HepG2 (cell line): ENCODE results near the gene ALG5. TPM values are rescaled to one million over a fixed set of nuclear protein-coding genes. Genes with fewer than 3 reads are reported as not detected.
A peak's percentile ranks its signal among the peaks of the same experiment; 100 is the strongest.

Experiments used
- CEBPG ChIP-seq: IDR thresholded peaks from 2 replicates; pipeline ENCODE4 v1.6.1; 2016
- DMTF1 ChIP-seq: sonication (generic); formaldehyde crosslinking; IDR thresholded peaks from 2 replicates; pipeline ENCODE4 v1.4.0; 2020; ENCODE audit warnings: mild to moderate bottlenecking, missing genetic modification reagents
- XBP1 ChIP-seq: sonication (generic); formaldehyde crosslinking; IDR thresholded peaks from 2 replicates; pipeline ENCODE4 v1.5.0; 2020; ENCODE audit warnings: missing genetic modification reagents
- ZNF383 ChIP-seq: sonication (generic); formaldehyde crosslinking; IDR thresholded peaks from 2 replicates; pipeline ENCODE4 v1.4.0; 2020; ENCODE audit warnings: missing genetic modification reagents, mild to moderate bottlenecking, borderline replicate concordance
- ZNF407 ChIP-seq: sonication (generic); formaldehyde crosslinking; IDR thresholded peaks from one replicate; pipeline ENCODE4 v1.5.1; 2020; ENCODE audit warnings: mild to moderate bottlenecking, missing genetic modification reagents; ENCODE audit errors: not compliant biosample characterization
- ZNF550 ChIP-seq: sonication (generic); formaldehyde crosslinking; IDR thresholded peaks from 2 replicates; pipeline ENCODE4 v1.4.0; 2020; ENCODE audit warnings: mild to moderate bottlenecking, missing genetic modification reagents, borderline replicate concordance
- ZNF577 ChIP-seq: sonication (generic); formaldehyde crosslinking; IDR thresholded peaks from 2 replicates; pipeline ENCODE4 v1.4.0; 2020; ENCODE audit warnings: mild to moderate bottlenecking, low read depth, missing genetic modification reagents, borderline replicate concordance
- ZNF766 ChIP-seq: sonication (generic); formaldehyde crosslinking; IDR thresholded peaks from 2 replicates; pipeline ENCODE4 v1.5.0; 2020; ENCODE audit warnings: missing genetic modification reagents, borderline replicate concordance
- polyA plus RNA-seq, 8 experiments: library from polyadenylated mRNA; depleted of rRNA in 3 of 8; stranded (reverse) in 7 of 8; unstranded in 1 of 8; fragments of >200 nt; fragmentation: Illumina TruSeq in 4 of 8; extraction: Trizol in 4 of 8; gene quantifications; 2 replicates each; pipeline versions ENCODE4 v1.2.1 to v1.2.3, GENCODE V29; 2011 to 2016; ENCODE audit warnings: low read depth in 4 of 8, missing spikeins in 1 of 8, mixed read lengths in 1 of 8; ENCODE audit not compliant: insufficient read depth in 1 of 8
- total RNA-seq, 5 experiments: library from RNA; depleted of rRNA; stranded (reverse); fragments of >200 nt; fragmentation: Illumina TruSeq; extraction: Trizol; gene quantifications; 2 replicates each; pipeline ENCODE4 v1.2.3, GENCODE V29; 2016; ENCODE audit warnings: low read depth in 1 of 5
- TF ChIP-seq, protein P1 (sequence below): sonication (generic); formaldehyde crosslinking; IDR thresholded peaks from 2 replicates; pipeline ENCODE4 v1.4.0; 2020; ENCODE audit warnings: missing genetic modification reagents
- TF ChIP-seq, protein P2 (sequence below): sonication (generic); formaldehyde crosslinking; IDR thresholded peaks from 2 replicates; pipeline ENCODE4 v1.5.0; 2020; ENCODE audit warnings: missing genetic modification reagents, mild to moderate bottlenecking, borderline replicate concordance

ALG5 gene
- total and polyA plus RNA-seq, 2 of the 13 experiments (the other 11 are each of a cell fraction or from before 2014, with no cell fraction given), result 27.8 to 51.1 TPM

DNA sequence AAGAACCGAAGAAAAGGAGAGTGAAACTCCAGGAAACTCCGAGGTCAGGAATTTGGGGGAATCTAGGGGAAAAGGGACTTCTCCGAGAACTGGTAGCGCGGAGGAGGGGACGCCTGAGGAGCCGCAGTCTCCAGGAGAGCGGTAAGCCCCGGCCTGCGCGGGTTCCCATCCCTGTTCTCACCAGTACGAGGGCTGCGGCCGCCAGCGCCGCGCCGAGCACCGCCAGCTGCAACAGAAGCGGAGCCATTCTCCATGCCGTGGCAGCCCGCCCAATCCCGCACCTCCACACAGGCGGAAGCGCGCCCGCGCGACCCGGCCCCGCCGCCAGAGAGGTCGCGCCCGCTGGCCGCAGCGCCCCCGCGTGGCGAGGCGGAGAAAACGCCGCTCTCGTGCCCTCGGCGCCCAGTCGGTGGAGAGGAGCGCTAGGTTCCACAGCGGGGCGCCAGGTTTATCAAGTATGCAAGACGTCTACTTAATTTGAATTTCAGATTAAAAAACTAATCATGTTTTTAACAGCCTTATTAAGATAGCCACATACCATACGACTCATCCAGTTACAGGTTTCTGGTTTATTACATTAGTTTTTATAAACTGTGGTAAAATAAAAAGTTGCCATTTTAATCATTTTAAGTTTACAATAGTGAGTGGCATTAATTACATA lies at the start of gene ALG5 (continued):
- TF ChIP-seq ZNF407 (CRISPR knock-in tag) (no peak), XBP1 (CRISPR knock-in tag) (no peak), DMTF1 (no peak), CEBPG (CRISPR knock-in tag) (peak; percentile 7; the same call in 1 of the 2 replicates), ZNF766 (CRISPR knock-in tag) (no peak), ZNF550 (CRISPR knock-in tag) (no peak), ZNF577 (CRISPR knock-in tag) (no peak), ZNF383 (CRISPR knock-in tag) (no peak)
- TF ChIP-seq, protein P1, sequence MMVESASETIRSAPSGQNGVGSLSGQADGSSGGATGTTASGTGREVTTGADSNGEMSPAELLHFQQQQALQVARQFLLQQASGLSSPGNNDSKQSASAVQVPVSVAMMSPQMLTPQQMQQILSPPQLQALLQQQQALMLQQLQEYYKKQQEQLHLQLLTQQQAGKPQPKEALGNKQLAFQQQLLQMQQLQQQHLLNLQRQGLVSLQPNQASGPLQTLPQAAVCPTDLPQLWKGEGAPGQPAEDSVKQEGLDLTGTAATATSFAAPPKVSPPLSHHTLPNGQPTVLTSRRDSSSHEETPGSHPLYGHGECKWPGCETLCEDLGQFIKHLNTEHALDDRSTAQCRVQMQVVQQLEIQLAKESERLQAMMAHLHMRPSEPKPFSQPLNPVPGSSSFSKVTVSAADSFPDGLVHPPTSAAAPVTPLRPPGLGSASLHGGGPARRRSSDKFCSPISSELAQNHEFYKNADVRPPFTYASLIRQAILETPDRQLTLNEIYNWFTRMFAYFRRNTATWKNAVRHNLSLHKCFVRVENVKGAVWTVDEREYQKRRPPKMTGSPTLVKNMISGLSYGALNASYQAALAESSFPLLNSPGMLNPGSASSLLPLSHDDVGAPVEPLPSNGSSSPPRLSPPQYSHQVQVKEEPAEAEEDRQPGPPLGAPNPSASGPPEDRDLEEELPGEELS (CRISPR knock-in tag), result no peak
- TF ChIP-seq, protein P2, sequence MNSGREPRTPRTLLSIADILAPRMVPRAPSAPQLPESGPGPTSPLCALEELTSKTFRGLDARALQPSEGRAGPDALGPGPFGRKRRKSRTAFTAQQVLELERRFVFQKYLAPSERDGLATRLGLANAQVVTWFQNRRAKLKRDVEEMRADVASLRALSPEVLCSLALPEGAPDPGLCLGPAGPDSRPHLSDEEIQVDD (CRISPR knock-in tag), result peak; percentile 52; the same call in 1 of the 2 replicates
